Stimulated activated CD8-positive, alpha-beta memory T cell treated with anti-CD3 and anti-CD28 coated beads, Interleukin-7, amount 100 ng/mL, for 48 hours (primary cell): Measurements from ENCODE around the gene SDK1.
"Not testable (repeated sequence)": the region's sequence is repeated elsewhere in the genome, so short reads cannot be mapped to it uniquely, and the experiment has no call there.

ENCODE experiments used
- DNase-seq, 2 donors: peaks; one replicate each; pipeline ENCODE4 v3.0.0-alpha.2; 2020; ENCODE audit warnings: low read depth in 1 of 2; ENCODE audit errors: extremely low read depth in 1 of 2

The SDK1 gene

GRCh38 chr7:4308205-4308590 is 1007.1 kb downstream of the SDK1 start:
- no peak for DNase-seq

- not testable (repeated sequence) for DNase-seq
Observed at GRCh38 chr7:4313911-4314310, 1012.9 kb downstream of the SDK1 start.

GRCh38 chr7:4314316-4314715 is 1013.3 kb downstream of the SDK1 start:
- not testable (repeated sequence) for DNase-seq
